IMR-90 (cell line): ENCODE results near the gene SLC43A2. TPM values are rescaled to one million over a fixed set of nuclear protein-coding genes. Genes with fewer than 3 reads are reported as not detected.
A peak's percentile ranks its signal among the peaks of the same experiment; 100 is the strongest.

ENCODE experiments used
- ATAC-seq: fragments of 200-7000 bp; cut with Tn5 transposase; 2 replicates; pipeline ENCODE4 v1.9.1; 2020; ENCODE audit warnings: low read depth, mild to moderate bottlenecking, moderate library complexity
- BruUV-seq: library from RNA; stranded (reverse); fragments of 400-500 nt; replicated peaks from 2 replicates; lab custom pipeline; 2021; lab: Mats Ljungman, UMichigan
- CTCF ChIA-PET: fragments of 300-600 bp; formaldehyde crosslinking; extraction: SDS; loops from one replicate; lab custom pipeline; 2021; ENCODE audit warnings: antibody characterized with exemption; lab: Yijun Ruan, JAX
- POLR2A ChIA-PET: fragments of 300-600 bp; sonication (Branson Sonifier 250); formaldehyde crosslinking; loops from one replicate; lab custom pipeline; 2022; ENCODE audit warnings: antibody characterized with exemption; ENCODE audit not compliant: unreplicated experiment; lab: Charles Lee
- DNase-seq: peaks from one replicate; pipeline ENCODE4 v3.0.0; 2013
- H2AFZ ChIP-seq: replicated peaks from 2 replicates; pipeline ENCODE3; 2013; ENCODE audit warnings: low read length, mild to moderate bottlenecking; ENCODE audit not compliant: poor library complexity
- H2AK5ac ChIP-seq: 2 replicates; pipeline ENCODE4 v1.6.1; 2013; ENCODE audit warnings: low read depth, low read length, inconsistent platforms
- H2AK9ac ChIP-seq: replicated peaks from 2 replicates; pipeline ENCODE3; 2013; ENCODE audit warnings: mild to moderate bottlenecking, low read depth, low read length, moderate library complexity; ENCODE audit not compliant: poor library complexity
- H2BK120ac ChIP-seq: 2 replicates; pipeline ENCODE4 v1.6.1; 2013; ENCODE audit warnings: low read depth, low read length, inconsistent platforms
- H2BK15ac ChIP-seq: 3 replicates; pipeline ENCODE4 v1.6.1; 2013; ENCODE audit warnings: low read depth, low read length, inconsistent platforms
- H2BK20ac ChIP-seq: 2 replicates; pipeline ENCODE4 v1.6.1; 2013; ENCODE audit warnings: low read depth, mild to moderate bottlenecking, inconsistent platforms, low read length, moderate library complexity
- H2BK5ac ChIP-seq: 2 replicates; pipeline ENCODE4 v1.6.1; 2013; ENCODE audit warnings: mild to moderate bottlenecking, low read depth, low read length, inconsistent platforms; ENCODE audit not compliant: poor library complexity, severe bottlenecking
- H3K14ac ChIP-seq: replicated peaks from 2 replicates; pipeline ENCODE4 v1.6.1; 2013; ENCODE audit warnings: low read depth, low read length, inconsistent platforms
- H3K18ac ChIP-seq: 2 replicates; pipeline ENCODE4 v1.6.1; 2013; ENCODE audit warnings: low read depth, low read length, control low read depth
- H3K23ac ChIP-seq: 2 replicates; pipeline ENCODE4 v1.6.1; 2013; ENCODE audit warnings: low read depth, low read length, inconsistent platforms
- H3K27ac ChIP-seq: 2 replicates; pipeline ENCODE4 v1.5.1; 2013; ENCODE audit warnings: mild to moderate bottlenecking, control low read depth, low read length; ENCODE audit not compliant: insufficient read depth
- H3K27me3 ChIP-seq: 2 replicates; pipeline ENCODE4 v1.6.1; 2013; ENCODE audit warnings: low read length; ENCODE audit not compliant: control insufficient read depth, insufficient read depth
- H3K36me3 ChIP-seq: 2 replicates; pipeline ENCODE4 v1.6.1; 2013; ENCODE audit warnings: low read length, mixed read lengths; ENCODE audit not compliant: control insufficient read depth, insufficient read depth
- H3K4ac ChIP-seq: 2 replicates; pipeline ENCODE4 v1.6.1; 2013; ENCODE audit warnings: low read depth, low read length, inconsistent platforms
- H3K4me1 ChIP-seq: 2 replicates; pipeline ENCODE4 v1.6.1; 2013; ENCODE audit warnings: low read length, mixed read lengths; ENCODE audit not compliant: control insufficient read depth, insufficient read depth
- H3K4me2 ChIP-seq: 2 replicates; pipeline ENCODE4 v1.6.1; 2013; ENCODE audit warnings: low read depth, mild to moderate bottlenecking, control low read depth, low read length, moderate library complexity
- H3K4me3 ChIP-seq: 2 replicates; pipeline ENCODE4 v1.5.1; 2013; ENCODE audit warnings: low read depth, mild to moderate bottlenecking, control low read depth, low read length, moderate library complexity; ENCODE audit not compliant: insufficient read depth
- H3K56ac ChIP-seq: 2 replicates; pipeline ENCODE4 v1.6.1; 2013; ENCODE audit warnings: low read length, inconsistent platforms; ENCODE audit not compliant: insufficient read depth; ENCODE audit errors: extremely low read depth
- H3K79me1 ChIP-seq, 2 experiments: 2 replicates each; pipeline ENCODE4 v1.6.1; 2013; ENCODE audit warnings: low read length in 2 of 2, inconsistent platforms in 1 of 2, low read depth in 1 of 2
- H3K9ac ChIP-seq: 2 replicates; pipeline ENCODE4 v1.6.1; 2013; ENCODE audit warnings: low read depth, low read length, control low read depth
- H3K9me1 ChIP-seq: 2 replicates; pipeline ENCODE4 v1.6.1; 2013; ENCODE audit warnings: low read length, inconsistent platforms; ENCODE audit not compliant: insufficient read depth
- H3K9me3 ChIP-seq: 2 replicates; pipeline ENCODE4 v1.6.1; 2013; ENCODE audit warnings: low read length; ENCODE audit not compliant: control insufficient read depth, insufficient read depth
- H4K20me1 ChIP-seq: 2 replicates; pipeline ENCODE4 v1.6.1; 2013; ENCODE audit warnings: low read length, inconsistent platforms; ENCODE audit not compliant: insufficient read depth
- H4K5ac ChIP-seq: 2 replicates; pipeline ENCODE4 v1.6.1; 2013; ENCODE audit warnings: mild to moderate bottlenecking, low read depth, low read length, control low read depth
- H4K8ac ChIP-seq, 2 experiments: 2 replicates each; pipeline ENCODE4 v1.6.1; 2013; ENCODE audit warnings: low read depth in 2 of 2, low read length in 2 of 2, control low read depth in 1 of 2, inconsistent platforms in 1 of 2
- H4K91ac ChIP-seq: 2 replicates; pipeline ENCODE4 v1.6.1; 2013; ENCODE audit warnings: low read depth, low read length, inconsistent platforms; ENCODE audit not compliant: insufficient read depth
- BHLHE40 ChIP-seq: fragments of 150-350 bp; IDR thresholded peaks from 2 replicates; pipeline ENCODE4 v1.6.1; 2016; ENCODE audit warnings: mild to moderate bottlenecking, low read depth, low read length
- CHD1 ChIP-seq: IDR thresholded peaks from 2 replicates; pipeline ENCODE4 v1.6.1; 2012; ENCODE audit warnings: low read depth, low read length, improper control_type of control experiment
- FOS ChIP-seq: fragments of 150-350 bp; IDR thresholded peaks from 2 replicates; pipeline ENCODE4 v1.6.1; 2016; ENCODE audit warnings: low read depth, low read length
- MXI1 ChIP-seq: IDR thresholded peaks from 2 replicates; pipeline ENCODE4 v1.6.1; 2012; ENCODE audit warnings: low read depth, mild to moderate bottlenecking, low read length, moderate library complexity, borderline replicate concordance
- NFE2L2 ChIP-seq: fragments of 150-350 bp; IDR thresholded peaks from 2 replicates; pipeline ENCODE4 v1.6.1; 2016; ENCODE audit warnings: low read depth, mild to moderate bottlenecking, low read length
- RAD21 ChIP-seq: IDR thresholded peaks from 2 replicates; pipeline ENCODE4 v1.6.1; 2012; ENCODE audit warnings: low read length, improper control_type of control experiment
- RFX5 ChIP-seq: IDR thresholded peaks from 2 replicates; pipeline ENCODE4 v1.8.0; 2012; ENCODE audit warnings: low read depth, mild to moderate bottlenecking, low read length, moderate library complexity
- SMC3 ChIP-seq: fragments of 150-350 bp; IDR thresholded peaks from 2 replicates; pipeline ENCODE4 v1.6.1; 2016; ENCODE audit warnings: low read depth, mild to moderate bottlenecking, antibody characterized with exemption, low read length, moderate library complexity
- WGBS, 2 experiments: methylation state at CpG; one replicate each; pipeline versions ENCODE4 v1.1.5 to v1.1.7; 2013; ENCODE audit warnings: missing lambda C conversion rate in 2 of 2; ENCODE audit not compliant: insufficient read length in 1 of 2; ENCODE audit errors: extremely low coverage in 2 of 2; 5-methylcytosine and 5-hydroxymethylcytosine counted together
- dilution Hi-C: fragments of 300-500 bp; cut with HindIII; formaldehyde crosslinking; loops from one replicate; pipeline ENCODE4 v1.14.3; 2018; ENCODE audit warnings: low sequenced_read_pairs; ENCODE audit not compliant: unreplicated experiment
- in situ Hi-C: fragments of 300-500 bp; cut with MboI; formaldehyde crosslinking; loops from 3 replicates; pipeline ENCODE4 v1.14.3; 2019; ENCODE audit warnings: low sequenced_read_pairs, inconsistent platforms, mixed read lengths
- intact Hi-C: fragments of 100-400 bp; cut with micrococcal nuclease; formaldehyde crosslinking; loops from 2 replicates; pipeline ENCODE4 v1.10.0; 2022
- polyA plus RNA-seq, 3 experiments: library from polyadenylated mRNA; depleted of rRNA; stranded (reverse); fragments of >200 nt; gene quantifications; 2 replicates each; pipeline ENCODE4 v1.2.3, GENCODE V29; 2012; ENCODE audit warnings: low replicate concordance in 1 of 3
- total RNA-seq: library from RNA; depleted of rRNA; stranded (reverse); fragments of >200 nt; gene quantifications from 2 replicates; pipeline ENCODE4 v1.2.3, GENCODE V29; 2012

SLC43A2 gene
- total and polyA plus RNA-seq, 2 of the 4 experiments (the other 2 are of a cell fraction), result 3.8 to 9.0 TPM

DNA sequence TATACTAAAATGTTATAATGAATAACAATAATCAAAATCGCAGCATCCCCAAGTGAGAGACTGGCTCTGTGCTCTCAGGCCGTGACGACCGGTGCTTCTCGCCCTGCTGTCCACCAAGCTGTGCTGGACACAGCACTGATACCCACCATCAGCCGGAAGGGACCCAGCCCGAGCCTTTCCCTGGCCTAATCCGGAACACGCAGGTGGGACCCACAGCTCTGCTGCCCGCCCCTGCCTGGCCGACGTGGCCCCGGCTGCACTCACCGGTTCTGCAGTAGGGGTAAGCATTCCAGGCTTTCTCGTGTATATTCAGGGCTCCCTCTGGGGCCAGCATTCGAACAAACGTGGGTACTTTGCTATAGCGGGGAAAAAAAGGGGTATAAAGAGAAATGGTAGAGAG lies 80.6 kb downstream of the SLC43A2 start:
- Histone ChIP-seq H4K8ac (no peak overlapping the region), H3K18ac (no peak overlapping the region), H3K27me3 (no peaks in the 10 kb centered on the region), H3K27ac (no peak overlapping the region), H3K14ac (no peak overlapping the region), H3K9me3 (no peaks in the 10 kb centered on the region), H2AK9ac (peak overlapping the region; percentile 9), H4K91ac (no peak overlapping the region), H3K9me1 (peaks cover 4% of the 10 kb centered on the region; the same call in 1 of the 2 replicates), H3K4ac (no peak overlapping the region), H3K4me1 (no peaks in the 10 kb centered on the region), H3K23ac (no peak overlapping the region), H3K9ac (no peak overlapping the region), H3K4me2 (no peak overlapping the region), H2BK20ac (no peak overlapping the region), H2BK120ac (no peak overlapping the region), H3K56ac (no peak overlapping the region), H2AFZ (no peak overlapping the region), H4K5ac (no peak overlapping the region), H3K36me3 (peaks cover 38% of the 10 kb centered on the region), H2BK15ac (no peak overlapping the region), H2BK5ac (no peak overlapping the region), H3K4me3 (no peak overlapping the region), H3K79me1 (peaks cover 11 to 40% of the 10 kb centered on the region in 2 experiments), H4K20me1 (peaks cover 22% of the 10 kb centered on the region; the same call in 1 of the 2 replicates), H2AK5ac (no peak overlapping the region)
- intact Hi-C loops, result no loop called here
- in situ Hi-C loops, result no loop called here
- dilution Hi-C loops, result no loop called here
- 97% methylated on average over 13 of the region's 18 CpGs; no CpG with 5 or more reads in 1 of the 2 experiments for WGBS, 2 experiments
- ChIA-PET CTCF (no interaction called here), POLR2A (no interaction called here)
- no TSS peak for BruUV-seq
- no peak for TF ChIP-seq SMC3
- TF ChIP-seq RFX5, result no peak
- TF ChIP-seq NFE2L2, result no peak
- no peak for TF ChIP-seq CHD1
- no peak for TF ChIP-seq BHLHE40
- no peak for TF ChIP-seq FOS
- TF ChIP-seq RAD21, result no peak
- no peak for TF ChIP-seq MXI1
- no peak for ATAC-seq
- no peak for DNase-seq
